NCI-H345 treated with DMSO at 0.1 percent for 48 hours (cell line): ENCODE results near the gene PRICKLE4.

Source experiments
- DNase-seq: peaks from one replicate; lab custom pipeline; 2025; ENCODE audit not compliant: unreplicated experiment; lab: John Stamatoyannopoulos, UW

PRICKLE4 gene, protein sequence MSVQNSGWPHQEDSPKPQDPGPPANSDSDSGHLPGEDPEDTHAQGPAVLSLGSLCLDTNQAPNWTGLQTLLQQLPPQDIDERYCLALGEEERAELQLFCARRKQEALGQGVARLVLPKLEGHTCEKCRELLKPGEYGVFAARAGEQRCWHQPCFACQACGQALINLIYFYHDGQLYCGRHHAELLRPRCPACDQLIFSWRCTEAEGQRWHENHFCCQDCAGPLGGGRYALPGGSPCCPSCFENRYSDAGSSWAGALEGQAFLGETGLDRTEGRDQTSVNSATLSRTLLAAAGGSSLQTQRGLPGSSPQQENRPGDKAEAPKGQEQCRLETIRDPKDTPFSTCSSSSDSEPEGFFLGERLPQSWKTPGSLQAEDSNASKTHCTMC

DNA sequence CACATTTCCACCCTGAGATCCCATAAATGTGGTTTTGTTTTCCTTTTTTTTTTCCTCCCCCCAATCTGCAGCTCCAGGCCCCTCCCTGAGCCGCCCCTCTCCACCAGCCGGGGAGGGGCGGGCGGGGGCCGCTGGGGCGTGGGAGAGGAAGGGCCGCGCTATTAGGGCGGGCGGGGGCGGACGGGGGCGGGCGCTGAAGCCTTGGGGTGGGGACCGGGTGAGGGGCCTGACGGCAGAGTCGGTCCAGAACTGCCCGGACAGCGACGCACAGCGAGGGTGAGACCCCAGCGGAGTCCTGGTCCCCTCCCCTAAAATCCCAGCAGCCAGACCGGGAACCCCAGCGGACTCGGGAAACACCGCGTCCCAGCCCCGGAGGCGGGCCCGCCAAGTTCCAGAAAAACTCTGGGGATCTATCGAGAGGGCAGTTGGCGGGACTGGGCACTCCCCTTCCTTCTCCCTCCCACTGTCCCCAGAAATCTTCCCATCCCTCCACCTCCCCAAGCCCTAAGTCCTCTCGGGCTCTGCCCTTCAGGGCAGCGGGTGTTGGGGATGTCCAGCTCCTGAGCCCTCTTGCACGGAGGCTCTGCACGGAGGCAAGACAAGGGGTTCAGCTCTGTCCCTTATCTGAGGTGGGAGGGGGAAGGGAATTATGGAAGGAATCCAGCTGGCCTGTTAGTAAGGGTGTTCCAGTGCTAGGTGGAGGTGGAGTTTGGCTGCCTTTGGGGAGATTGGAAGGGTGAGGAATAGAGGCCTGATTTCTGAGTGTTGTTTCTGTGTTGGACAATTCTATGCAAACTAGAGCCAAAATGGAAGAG is at the start of gene PRICKLE4:
TSS of gene PRICKLE4 (plus strand) at position 232 of the 815 bp plus-strand sequence. CDS start 2,692 bp downstream, outside the sequence.
- no peak for DNase-seq

DNA sequence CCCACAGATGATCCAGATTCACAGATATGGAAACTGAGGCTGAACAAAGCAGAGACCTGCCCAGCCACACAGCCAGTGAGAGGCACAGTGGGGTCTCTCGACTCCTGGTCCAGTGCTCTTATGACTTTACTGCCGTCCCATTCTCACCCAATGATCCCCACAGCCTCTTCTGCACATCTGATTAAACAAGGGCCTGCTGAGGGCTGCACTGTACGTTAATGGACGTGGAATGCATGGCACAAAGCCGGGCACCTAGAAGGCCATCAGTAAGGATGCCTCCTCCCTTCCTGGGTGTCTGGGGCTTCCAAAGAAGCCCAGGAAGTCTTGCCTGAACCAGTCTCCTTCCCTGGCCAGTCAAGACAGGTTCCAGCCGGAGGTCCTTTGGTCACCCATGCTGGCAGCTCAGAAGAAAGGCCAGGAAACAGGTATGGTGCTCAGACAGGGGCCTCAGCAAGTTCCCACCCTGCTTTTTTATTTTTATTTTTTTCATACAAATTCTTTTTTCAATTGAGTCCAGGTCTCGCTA is 49.0 kb upstream of the PRICKLE4 start:
- no peak for DNase-seq

DNA sequence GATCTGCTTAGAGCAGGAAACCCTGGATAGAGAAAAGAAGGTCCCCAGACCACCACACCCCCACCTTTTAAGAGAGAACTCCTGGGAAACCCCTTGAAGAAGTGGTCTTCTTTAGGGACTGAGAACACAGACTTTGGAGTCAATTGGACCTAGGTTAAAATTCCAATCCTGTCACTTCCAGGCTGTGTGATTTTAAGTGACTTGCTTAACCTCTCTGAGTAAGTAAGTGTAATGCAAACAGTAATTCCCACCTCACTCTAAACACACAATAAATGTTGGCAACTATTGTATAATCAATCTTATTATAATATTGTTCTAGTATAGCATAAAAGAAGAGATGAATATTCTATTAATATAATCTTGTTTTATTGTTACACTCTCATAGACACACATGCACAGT is 48.4 kb upstream of the PRICKLE4 start:
- DNase-seq = no peak

DNA sequence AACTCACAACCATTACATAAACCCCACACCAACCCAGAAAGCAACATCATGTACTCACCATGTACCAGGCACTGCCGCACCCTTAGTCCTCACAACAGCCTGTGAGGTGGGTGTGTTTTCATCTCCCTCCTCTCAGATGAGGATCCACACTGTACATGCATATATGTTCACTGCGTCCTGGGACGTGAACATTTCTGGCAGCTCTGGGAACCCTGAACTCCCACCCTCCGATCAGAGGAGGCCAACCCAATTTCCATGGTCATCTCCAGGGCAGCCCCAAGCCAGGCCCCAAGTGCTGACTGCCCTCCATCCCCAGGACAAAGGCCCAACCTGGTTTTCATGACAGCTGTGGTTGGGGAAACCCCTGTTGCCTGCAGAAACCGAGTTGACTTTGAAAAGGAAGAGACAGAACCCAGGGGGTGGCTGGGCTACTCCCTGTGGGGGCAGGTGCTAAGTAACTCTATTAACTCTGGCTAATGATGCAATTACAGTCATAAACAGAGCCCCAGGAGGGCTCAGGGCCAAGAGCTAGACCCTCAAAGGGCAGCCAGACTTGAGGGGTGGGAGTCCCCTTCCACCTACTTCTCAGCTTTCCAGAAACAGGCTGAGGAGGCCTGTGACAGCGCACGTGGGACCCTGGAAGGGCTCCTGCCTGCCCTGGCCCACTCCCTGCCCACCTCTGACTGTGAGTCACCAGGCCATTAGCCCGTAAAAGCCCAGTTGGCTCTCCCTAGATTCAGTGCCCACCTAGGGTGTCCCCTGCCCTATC is 47.8 kb upstream of the PRICKLE4 start:
- no peak for DNase-seq

DNA sequence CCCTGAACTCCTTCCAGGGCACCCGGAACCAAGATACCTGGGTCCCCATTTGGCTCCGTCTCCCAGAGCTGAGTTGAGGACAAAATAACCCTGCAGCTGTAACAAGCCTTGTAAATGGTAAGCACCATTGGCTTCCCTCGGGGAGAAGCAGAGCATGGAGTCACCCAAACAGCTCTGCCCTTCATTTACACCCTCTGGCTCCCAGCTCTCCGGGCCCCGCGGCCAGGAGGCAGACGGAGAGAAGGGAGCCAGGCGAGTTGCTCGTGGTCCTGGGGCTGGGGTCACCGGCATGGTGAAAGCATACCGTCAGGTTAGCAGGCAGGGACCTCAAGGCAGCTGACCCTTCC is 47.2 kb upstream of the PRICKLE4 start:
- no peak for DNase-seq

DNA sequence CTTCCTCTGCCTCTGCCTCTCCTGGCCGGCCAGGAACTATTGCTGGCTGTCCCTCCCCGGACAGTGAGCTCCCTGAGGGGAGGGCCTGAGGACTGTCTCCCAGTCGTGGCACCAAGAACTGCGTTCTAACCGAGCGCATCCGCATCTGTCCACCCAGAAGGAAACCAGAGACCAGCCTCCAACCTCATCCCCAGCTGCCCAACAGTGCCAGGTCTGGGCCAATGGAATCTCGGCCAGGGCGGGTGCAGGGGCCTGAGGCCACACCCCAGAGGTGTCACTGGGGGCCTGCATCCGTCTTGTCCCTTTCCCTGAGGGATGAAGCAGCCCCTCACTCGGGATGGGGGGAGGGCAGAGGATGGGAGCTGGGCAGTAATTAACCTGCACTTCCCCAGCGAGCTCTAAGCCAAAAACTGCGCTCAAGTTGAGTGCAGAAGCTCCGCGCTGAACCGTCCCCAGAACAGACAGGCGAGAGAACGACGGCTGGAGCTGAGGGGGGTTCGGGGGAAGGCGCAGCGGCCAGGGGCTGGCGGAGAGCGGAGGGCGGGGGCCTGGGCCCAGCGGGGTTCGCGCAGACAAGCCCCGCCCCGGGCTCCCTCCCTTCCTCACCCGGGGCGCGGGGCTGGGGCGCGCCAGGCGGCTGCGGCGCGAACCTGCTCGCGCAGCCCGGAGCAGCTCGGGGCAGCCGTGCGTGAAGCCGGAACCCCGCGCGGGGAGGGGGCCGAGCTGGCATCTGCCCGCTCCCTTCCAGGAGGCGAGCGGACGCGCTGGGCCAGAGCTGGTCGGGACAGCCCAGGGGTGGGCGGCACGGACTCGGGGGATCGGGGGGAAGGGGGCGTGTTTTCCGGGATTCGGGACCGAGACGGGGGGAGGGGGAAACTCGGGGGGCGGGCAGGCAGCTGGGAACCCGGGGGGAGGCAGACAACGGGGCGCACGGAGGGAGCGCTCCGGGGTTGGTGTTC is 46.6 kb upstream of the PRICKLE4 start:
- peak; percentile 79 for DNase-seq

DNA sequence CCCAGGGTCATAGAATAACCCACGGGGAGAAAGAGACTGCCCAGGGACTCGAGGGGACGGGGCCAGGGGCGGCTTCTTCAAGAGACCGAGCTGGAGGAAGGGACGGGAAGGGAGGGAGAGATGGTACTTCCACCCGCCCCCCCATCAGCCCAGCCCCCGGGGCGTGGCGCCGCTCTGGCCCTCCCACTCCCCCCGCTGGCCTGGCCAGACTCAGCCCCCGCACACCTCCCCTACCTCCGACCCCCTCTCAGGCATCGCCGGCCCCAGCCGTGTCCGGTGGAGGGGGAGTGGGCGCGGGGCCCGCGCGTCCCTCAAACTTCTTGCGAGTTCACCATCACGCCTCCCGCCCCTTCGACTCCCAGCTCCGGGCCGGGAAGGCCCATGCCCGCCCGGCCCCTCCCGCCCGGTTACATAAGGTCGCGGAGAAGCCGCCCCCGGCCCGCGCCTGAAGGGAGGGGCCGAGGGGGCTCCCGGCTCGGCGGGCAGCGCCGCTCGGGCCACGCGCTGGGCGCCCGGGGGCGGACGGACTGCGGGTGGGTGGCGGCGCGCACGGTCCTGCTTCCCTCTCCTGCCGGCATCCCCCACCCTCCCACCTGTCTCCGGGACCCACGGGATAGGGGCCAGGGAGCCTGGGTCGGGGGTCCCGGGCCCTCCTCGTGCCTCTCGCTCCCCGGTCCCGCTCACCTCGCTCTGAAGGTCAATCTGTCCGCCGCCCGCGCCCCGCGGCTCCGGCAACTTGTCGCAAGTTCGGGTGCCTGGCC is 45.7 kb upstream of the PRICKLE4 start:
- peak; percentile 60 for DNase-seq

DNA sequence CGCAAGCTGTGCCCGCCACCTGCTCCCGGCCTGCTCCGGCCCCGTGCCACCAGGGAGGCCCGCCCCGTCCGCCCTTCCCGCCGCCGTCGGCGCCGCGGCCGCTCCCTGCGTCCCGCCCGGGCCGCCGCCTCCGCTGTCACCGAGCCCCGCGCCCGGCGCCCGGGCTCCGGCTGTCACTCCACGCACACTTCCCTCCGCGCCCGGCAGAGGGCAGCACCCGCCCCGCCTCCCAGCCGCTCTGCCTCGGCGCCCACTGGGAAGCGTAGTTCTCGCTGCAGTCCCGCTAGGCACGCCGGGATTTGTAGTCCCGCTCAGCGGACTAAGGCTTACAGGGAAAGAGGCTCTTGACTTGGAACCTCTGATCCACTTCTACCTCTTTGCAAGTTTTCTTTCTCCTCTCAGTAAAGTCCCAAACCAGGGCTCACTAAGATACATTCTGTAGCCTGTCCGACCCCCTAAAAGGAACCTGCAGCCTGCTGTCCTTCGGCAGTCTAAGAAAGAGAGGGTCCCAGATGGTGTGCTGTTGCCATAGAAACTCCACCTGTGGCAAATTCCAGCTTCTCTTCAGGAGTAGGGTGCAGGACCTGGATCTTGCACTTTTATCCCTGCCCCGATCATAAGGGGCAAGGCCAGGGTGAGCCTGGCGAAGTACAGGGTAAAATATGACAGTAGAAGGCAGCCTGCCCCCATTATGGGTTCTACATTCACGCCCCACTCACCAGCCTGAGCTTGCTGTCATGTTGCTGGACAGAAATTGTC is 45.0 kb upstream of the PRICKLE4 start, which contains the start of gene TFEB:
TSS of gene TFEB (minus strand) at position 182 of the 759 bp plus-strand sequence. CDS start 44,395 bp downstream, outside the sequence.
- DNase-seq = peak; percentile 85

DNA sequence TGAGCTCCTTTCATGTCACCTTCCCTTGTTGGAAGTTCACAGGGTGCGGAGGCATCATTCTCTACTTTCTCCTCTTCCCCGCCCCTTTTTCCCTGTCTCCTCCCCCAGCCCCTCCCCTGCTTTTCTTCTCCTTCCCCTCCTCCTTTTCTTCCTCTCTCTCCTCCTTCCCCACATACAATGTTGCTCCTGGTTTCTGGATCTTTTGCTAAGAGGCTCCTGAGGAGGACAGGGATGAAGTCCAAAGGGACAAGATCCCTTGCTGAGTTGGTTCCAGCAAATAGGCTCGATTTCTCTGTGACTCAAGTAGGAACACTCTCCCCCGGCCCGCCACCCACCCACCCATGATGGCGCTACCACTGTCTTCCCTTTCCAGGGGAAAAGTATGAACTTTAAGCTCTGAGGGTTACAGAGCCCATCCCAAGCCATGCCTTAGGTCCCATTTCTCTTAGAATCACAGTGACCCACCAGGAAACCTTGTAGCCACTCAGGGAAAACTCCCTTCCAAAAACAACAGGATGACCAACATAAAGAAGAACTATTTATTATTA is 44.3 kb upstream of the PRICKLE4 start:
- DNase-seq = no peak

DNA sequence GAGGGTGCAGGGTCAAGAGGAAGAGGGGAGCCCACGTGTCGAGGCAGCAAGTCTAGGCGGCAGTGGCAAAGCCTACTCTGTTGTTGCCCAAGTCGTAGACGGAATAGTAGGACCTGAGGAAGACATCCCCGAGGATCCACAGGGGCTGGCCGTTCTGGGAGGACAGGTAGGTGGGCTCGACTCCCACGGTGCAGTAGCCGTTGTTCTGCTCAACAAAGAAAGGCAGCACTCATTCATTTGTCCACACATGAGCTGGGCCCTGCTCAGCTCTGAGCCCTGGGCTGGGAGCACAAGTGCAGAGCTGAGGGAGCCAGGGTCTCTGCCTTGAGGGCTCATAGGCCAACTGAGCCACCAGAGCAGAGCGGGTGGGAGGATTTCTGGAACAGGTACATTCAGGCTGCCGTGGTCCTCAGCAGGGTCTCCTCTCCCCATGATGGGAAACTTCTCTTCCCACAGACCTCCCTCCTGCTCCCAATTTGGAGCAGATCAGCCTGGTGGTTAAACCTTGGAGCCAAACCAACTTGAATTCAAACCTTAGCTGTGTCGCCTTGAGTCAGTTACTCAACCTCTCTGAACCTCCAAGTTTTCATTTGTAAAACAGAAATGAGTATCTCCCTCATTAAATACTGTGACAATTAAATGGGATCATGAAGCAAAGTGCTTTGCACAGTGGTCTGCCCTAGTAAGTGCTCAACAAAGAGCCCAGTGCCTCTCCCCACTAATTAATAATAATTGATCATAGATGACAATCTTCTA is 43.6 kb upstream of the PRICKLE4 start:
- DNase-seq = no peak

DNA sequence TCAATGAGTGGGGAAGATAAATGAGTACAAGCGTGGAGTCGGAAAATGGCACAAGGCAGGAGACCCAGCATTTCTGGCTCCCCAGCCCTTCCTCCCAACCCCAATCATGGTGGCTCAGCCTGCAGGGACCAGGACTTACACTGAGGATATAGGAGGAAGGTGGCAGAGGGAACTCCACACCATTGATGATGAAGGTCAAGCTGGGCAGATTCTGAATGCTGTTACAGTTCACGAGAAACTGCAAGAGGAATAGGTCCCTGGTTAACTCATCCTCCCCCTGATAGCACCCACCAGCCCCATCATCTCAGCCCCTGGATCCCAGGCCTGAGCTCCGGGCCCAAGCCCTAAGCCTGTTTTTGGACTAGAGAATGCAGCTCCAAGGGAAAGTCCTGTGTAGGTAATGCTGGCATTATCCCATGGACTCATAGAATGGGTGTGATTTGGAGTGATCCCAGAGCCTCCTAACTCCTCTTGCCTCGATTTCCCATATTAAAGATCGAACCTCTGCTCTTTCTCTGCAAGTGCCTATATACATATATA is 42.9 kb upstream of the PRICKLE4 start:
- no peak for DNase-seq

DNA sequence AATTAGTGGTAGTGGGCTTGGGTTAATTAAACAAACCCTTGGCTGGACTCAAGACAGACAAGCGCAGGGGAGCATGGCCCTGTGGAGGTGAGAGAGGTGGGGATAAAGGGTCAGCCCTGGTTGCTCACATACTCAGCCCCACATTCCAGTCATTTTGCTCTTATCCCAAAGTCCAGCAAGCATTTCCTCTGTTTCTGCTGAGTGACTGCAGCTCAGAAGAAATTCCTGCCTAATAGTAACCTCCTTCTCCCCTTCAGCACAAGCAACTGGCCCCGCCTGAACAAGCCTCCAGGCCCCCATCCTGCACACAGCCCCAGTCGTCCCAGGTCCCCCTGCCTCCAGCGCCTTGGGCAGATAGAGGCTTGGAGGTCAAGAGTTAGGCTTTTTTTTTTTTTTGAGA is 41.5 kb upstream of the PRICKLE4 start:
- no peak for DNase-seq

DNA sequence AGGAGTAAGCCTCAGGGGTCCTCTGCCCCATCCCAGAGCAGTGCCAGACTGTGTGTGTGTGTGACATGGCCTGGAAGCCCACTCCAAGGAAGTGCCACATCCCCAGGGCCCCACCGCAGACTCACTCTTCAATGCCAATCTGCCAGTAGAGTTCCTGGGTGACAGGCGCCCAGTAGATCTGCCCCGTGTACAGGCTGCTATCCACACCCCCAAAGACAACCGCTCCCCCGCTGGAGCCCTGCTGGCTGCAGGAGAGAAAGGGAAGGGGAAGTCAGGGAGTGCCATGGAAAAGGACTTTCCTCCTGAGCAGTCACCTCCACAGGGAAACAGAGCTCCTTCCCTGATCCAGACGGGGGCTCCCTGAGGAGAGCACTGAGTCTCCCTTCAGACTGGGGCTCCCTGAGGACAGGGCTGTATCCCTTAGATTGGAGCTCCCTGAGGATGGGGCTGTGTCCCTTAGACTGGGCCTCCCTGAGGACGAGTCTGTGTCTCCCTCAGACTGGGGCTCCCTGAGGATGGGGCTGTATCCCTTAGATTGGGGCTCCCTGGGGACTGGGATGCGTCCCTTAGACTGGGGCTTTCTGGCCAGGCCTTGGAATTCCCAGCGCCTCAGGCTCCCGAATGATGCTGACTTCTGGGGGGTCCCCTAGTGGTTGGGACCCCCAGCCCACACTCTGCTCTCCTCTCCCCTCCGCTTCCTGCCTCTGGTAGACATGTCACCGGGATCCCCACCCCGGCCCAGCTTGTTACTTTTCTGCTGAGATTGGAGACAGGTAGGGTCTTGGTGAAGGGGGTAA is 40.0 kb upstream of the PRICKLE4 start:
- no peak for DNase-seq

DNA sequence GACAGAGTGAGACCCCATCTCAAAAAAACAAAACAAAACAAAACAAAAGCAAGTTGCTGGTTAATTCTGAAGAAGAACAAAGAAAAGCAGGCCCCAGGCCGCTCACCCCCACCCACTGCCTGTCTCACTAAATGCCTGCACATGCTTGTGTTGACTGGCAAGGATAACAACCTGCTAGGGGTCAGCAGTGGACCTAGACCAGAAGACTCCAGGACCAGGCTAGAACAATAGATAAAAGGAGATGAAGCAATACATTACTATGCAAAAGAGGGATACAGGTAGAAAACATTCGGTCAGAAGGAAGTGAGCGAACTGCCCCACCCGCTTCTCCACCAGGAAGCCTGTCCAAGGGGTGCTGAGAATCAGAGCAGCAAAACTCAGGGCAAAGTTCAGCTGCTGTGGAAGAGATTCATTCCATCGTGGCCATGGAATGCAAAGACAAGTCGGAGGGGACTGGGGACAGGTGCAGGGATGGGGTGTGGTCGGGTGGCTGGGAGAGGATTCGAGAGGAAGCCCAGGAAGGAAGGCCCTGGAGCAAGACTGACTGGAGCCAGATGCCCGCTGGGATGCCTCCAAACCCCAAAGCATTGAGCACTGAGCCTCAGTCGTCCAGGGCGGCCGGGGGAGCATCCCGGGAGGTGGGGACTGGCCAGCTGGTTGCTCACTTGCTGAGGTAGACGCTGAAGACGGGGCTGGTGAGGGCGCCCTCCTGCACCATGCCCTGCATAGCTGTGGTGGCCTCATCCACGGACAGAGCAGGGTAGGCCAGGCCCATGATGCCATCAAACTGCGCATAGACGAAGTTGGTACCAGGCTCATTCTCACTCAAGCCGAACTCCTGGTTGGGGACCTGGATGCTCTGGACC is 38.7 kb upstream of the PRICKLE4 start:
- no peak for DNase-seq

DNA sequence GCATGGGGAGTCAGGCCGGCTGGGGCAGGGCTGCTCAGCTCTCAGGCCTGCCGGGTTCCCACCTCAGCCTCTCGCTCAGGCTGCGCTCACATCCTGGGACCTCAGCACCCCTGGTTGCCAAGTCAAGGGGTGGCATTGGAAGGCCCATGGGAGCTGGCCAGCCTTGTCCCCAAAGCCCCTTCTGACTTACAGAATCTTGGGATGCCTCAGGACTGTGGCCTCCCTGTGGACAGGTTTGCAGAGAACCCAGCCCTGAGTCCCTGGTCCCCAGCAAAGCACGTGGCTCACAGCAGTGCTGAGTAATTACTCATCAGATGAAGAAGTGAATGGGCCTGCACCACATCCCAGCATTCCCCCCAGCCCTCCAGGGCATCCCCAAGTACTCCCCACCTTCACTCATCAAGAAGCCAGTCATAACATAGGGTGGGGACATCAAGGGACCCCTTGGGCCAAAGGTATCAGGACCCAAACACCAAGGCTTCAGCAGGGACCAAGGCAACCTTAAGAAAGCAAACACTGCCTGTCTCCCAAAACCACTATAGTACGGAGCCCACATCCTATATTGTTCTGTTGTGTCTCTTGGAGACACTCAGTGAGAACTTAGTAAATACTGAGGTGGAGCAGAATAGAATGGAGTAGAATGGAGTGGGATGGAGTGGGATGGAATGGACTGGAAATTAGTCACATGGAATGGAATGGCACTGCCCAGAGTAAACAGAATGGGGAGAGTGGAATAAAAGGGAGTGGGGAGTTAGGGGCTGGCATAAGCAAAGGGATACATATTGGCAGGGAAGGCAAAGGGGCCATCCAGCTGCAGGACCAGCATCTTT is 37.0 kb upstream of the PRICKLE4 start:
- DNase-seq = no peak
